Astrocyte (in vitro differentiated cells and primary cell): Measurements from ENCODE around the gene INSRR. TPM values are rescaled to one million over a fixed set of nuclear protein-coding genes. Genes with fewer than 3 reads are reported as not detected.

Experiments used
- DNase-seq: peaks from one replicate; pipeline ENCODE4 v3.0.0-alpha.2; 2010; ENCODE audit warnings: low read depth
- FAIRE-seq: peaks from 2 replicates; lab custom pipeline; 2011; peaks lifted over from hg19 to GRCh38; lab: Jason Lieb, UNC
- H2AFZ ChIP-seq: 2 replicates; pipeline ENCODE4 v1.6.0; 2012; ENCODE audit warnings: low read depth, low read length, inconsistent platforms
- H3K27ac ChIP-seq: 2 replicates; pipeline ENCODE4 v1.5.1; 2011; ENCODE audit warnings: low read depth, low read length, inconsistent platforms
- H3K27me3 ChIP-seq: 2 replicates; pipeline ENCODE4 v1.6.0; 2011; ENCODE audit warnings: low read length, inconsistent platforms; ENCODE audit not compliant: insufficient read depth
- H3K36me3 ChIP-seq: 2 replicates; pipeline ENCODE4 v1.5.1; 2011; ENCODE audit warnings: low read length, inconsistent platforms; ENCODE audit not compliant: insufficient read depth
- H3K4me1 ChIP-seq: 2 replicates; pipeline ENCODE4 v1.5.1; 2011; ENCODE audit warnings: low read length, inconsistent platforms; ENCODE audit not compliant: insufficient read depth
- H3K4me2 ChIP-seq: 2 replicates; pipeline ENCODE4 v1.6.0; 2012; ENCODE audit warnings: low read length, inconsistent platforms
- H3K4me3 ChIP-seq: 2 replicates; pipeline ENCODE4 v1.5.1; 2011; ENCODE audit warnings: low read depth, mild to moderate bottlenecking, low read length, inconsistent platforms; ENCODE audit not compliant: insufficient read depth
- H3K79me2 ChIP-seq: 2 replicates; pipeline ENCODE4 v1.6.0; 2012; ENCODE audit warnings: mild to moderate bottlenecking, low read length, inconsistent platforms; ENCODE audit not compliant: insufficient read depth
- H3K9ac ChIP-seq: 2 replicates; pipeline ENCODE4 v1.6.0; 2012; ENCODE audit warnings: mild to moderate bottlenecking, low read length, inconsistent platforms
- H3K9me3 ChIP-seq: 2 replicates; pipeline ENCODE4 v1.5.1; 2012; ENCODE audit warnings: low read depth, mild to moderate bottlenecking, low read length, inconsistent platforms; ENCODE audit not compliant: insufficient read depth
- H4K20me1 ChIP-seq: 2 replicates; pipeline ENCODE4 v1.6.0; 2012; ENCODE audit warnings: low read length, inconsistent platforms; ENCODE audit not compliant: insufficient read depth
- H3K27ac Mint-ChIP-seq: one replicate; pipeline ENCODE4 v1.8.0; 2021; ENCODE audit warnings: mild to moderate bottlenecking, mixed read lengths; ENCODE audit not compliant: unreplicated experiment
- H3K27me3 Mint-ChIP-seq: one replicate; pipeline ENCODE4 v1.8.0; 2021; ENCODE audit warnings: low read depth, mixed read lengths; ENCODE audit not compliant: unreplicated experiment
- H3K36me3 Mint-ChIP-seq: one replicate; pipeline ENCODE4 v1.8.0; 2021; ENCODE audit warnings: low read depth, mixed read lengths; ENCODE audit not compliant: unreplicated experiment
- H3K4me1 Mint-ChIP-seq: one replicate; pipeline ENCODE4 v1.8.0; 2021; ENCODE audit warnings: low read depth, mixed read lengths; ENCODE audit not compliant: unreplicated experiment
- H3K4me3 Mint-ChIP-seq: one replicate; pipeline ENCODE4 v1.8.0; 2021; ENCODE audit warnings: mild to moderate bottlenecking, moderate library complexity, mixed read lengths; ENCODE audit not compliant: unreplicated experiment
- H3K9me3 Mint-ChIP-seq: one replicate; pipeline ENCODE4 v1.8.0; 2021; ENCODE audit warnings: mild to moderate bottlenecking, mixed read lengths; ENCODE audit not compliant: unreplicated experiment
- EZH2 ChIP-seq: IDR thresholded peaks from 2 replicates; pipeline ENCODE4 v1.6.1; 2012; ENCODE audit warnings: mild to moderate bottlenecking, low read length, inconsistent platforms; ENCODE audit not compliant: insufficient read depth
- total RNA-seq: library from RNA; stranded (reverse); gene quantifications from 2 replicates; pipeline ENCODE4 v1.2.1, GENCODE V29; 2021
- TF ChIP-seq, protein P1 (sequence below): IDR thresholded peaks from 2 replicates; pipeline ENCODE4 v1.5.1; 2011; ENCODE audit warnings: low read depth, mild to moderate bottlenecking, inconsistent platforms, low read length, moderate library complexity; ENCODE audit not compliant: insufficient read depth

INSRR gene
- total RNA-seq, 1 donor from 2014 or later: 0.05 TPM

DNA sequence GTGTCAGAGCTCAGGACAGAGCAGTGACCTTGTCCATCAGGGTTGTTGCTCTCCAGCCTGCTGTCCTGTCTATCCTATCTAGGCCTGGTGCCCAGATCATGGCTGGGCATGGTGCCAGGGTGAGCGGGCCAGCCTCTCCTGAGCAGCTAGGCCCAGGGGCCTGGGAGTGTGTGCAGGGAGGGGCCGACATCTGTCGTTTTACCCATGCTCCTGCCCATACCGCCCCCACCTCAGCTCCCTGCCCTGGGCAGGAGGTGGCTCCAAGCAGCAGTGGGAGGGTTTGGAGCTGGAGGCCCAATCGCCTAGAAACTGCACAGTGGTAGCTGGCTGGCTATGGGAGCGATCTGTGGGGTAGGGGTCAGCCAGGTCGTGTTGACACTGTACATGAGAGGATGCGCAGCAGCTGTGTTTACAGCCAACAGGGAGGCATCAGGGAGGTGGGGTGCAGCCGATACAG is 6.5 kb downstream of the INSRR start:
- Histone ChIP-seq H3K79me2 (no peaks in the 10 kb centered on the region), H3K9ac (no peak overlapping the region), H3K27me3 (peaks cover 36% of the 10 kb centered on the region), H2AFZ (no peak overlapping the region), H3K4me1 (no peaks in the 10 kb centered on the region), H3K27ac (no peak overlapping the region), H3K4me2 (no peak overlapping the region), H3K36me3 (no peaks in the 10 kb centered on the region), H4K20me1 (no peaks in the 10 kb centered on the region), H3K9me3 (no peaks in the 10 kb centered on the region), H3K4me3 (no peak overlapping the region)
- DNase-seq: no peak
- FAIRE-seq: no peak
- Mint-ChIP-seq H3K4me1 (peaks cover 4% of the 10 kb centered on the region), H3K36me3 (peaks cover 2% of the 10 kb centered on the region), H3K27ac (no peak overlapping the region), H3K9me3 (peaks cover 5% of the 10 kb centered on the region), H3K4me3 (no peak overlapping the region), H3K27me3 (peaks cover 80% of the 10 kb centered on the region)
- no peak for TF ChIP-seq EZH2
- TF ChIP-seq, protein P1, sequence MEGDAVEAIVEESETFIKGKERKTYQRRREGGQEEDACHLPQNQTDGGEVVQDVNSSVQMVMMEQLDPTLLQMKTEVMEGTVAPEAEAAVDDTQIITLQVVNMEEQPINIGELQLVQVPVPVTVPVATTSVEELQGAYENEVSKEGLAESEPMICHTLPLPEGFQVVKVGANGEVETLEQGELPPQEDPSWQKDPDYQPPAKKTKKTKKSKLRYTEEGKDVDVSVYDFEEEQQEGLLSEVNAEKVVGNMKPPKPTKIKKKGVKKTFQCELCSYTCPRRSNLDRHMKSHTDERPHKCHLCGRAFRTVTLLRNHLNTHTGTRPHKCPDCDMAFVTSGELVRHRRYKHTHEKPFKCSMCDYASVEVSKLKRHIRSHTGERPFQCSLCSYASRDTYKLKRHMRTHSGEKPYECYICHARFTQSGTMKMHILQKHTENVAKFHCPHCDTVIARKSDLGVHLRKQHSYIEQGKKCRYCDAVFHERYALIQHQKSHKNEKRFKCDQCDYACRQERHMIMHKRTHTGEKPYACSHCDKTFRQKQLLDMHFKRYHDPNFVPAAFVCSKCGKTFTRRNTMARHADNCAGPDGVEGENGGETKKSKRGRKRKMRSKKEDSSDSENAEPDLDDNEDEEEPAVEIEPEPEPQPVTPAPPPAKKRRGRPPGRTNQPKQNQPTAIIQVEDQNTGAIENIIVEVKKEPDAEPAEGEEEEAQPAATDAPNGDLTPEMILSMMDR: no peak

GRCh38 chr1:156851779-156852417 is 7.0 kb downstream of the INSRR start:
- H3K4me1 Mint-ChIP-seq: peaks cover 4% of the 10 kb centered on the region
- H3K27ac ChIP-seq: no peak overlapping the region
- H3K4me3 ChIP-seq: no peak overlapping the region
- no peaks in the 10 kb centered on the region for H4K20me1 ChIP-seq
- H3K36me3 ChIP-seq: no peaks in the 10 kb centered on the region
- peaks cover 2% of the 10 kb centered on the region for H3K36me3 Mint-ChIP-seq
- no peak overlapping the region for H3K9ac ChIP-seq
- H3K9me3 Mint-ChIP-seq: peaks cover 5% of the 10 kb centered on the region
- no peak for FAIRE-seq
- no peaks in the 10 kb centered on the region for H3K9me3 ChIP-seq
- H3K27me3 ChIP-seq: peaks cover 37% of the 10 kb centered on the region
- H3K4me2 ChIP-seq: no peak overlapping the region
- H2AFZ ChIP-seq: no peak overlapping the region
- TF ChIP-seq EZH2: no peak
- TF ChIP-seq, protein P1: no peak
- no peaks in the 10 kb centered on the region for H3K79me2 ChIP-seq
- no peak for DNase-seq
- no peak overlapping the region for H3K4me3 Mint-ChIP-seq
- no peak overlapping the region for H3K27ac Mint-ChIP-seq
- H3K4me1 ChIP-seq: no peaks in the 10 kb centered on the region
- H3K27me3 Mint-ChIP-seq: peaks cover 80% of the 10 kb centered on the region

DNA sequence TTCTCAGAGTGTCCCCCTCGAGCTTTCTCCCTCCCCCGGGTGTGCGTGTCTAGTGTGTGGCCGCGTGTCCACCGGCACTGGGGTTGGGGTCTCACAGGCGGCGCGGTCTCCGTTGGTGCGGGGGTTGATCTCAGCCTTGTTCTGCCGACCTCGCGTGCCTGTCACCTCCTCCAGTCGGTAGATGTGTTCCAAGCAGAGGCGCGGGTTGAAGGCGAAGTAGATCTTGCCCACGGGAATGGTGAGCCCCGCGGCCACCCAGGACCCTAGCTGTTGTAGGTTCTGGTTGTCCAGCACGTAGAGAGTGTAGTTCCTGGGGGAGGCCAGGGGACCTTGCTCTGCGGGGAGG is 9.8 kb downstream of the INSRR start:
- Mint-ChIP-seq H3K36me3 (no peaks in the 10 kb centered on the region), H3K9me3 (peaks cover 9% of the 10 kb centered on the region), H3K27me3 (peaks cover 87% of the 10 kb centered on the region), H3K27ac (no peak overlapping the region), H3K4me3 (no peak overlapping the region), H3K4me1 (peaks cover 4% of the 10 kb centered on the region)
- no peaks in the 10 kb centered on the region for H3K79me2 ChIP-seq
- no peak overlapping the region for H3K9ac ChIP-seq
- H3K27me3 ChIP-seq: peaks cover 52% of the 10 kb centered on the region
- H3K4me1 ChIP-seq: no peaks in the 10 kb centered on the region
- no peak for DNase-seq
- H3K4me2 ChIP-seq: no peak overlapping the region
- no peaks in the 10 kb centered on the region for H3K9me3 ChIP-seq
- no peak overlapping the region for H3K27ac ChIP-seq
- FAIRE-seq: no peak
- no peaks in the 10 kb centered on the region for H4K20me1 ChIP-seq
- H3K4me3 ChIP-seq: no peak overlapping the region
- TF ChIP-seq, protein P1: no peak
- TF ChIP-seq EZH2: peak; percentile 49
- no peak overlapping the region for H2AFZ ChIP-seq
- H3K36me3 ChIP-seq: no peaks in the 10 kb centered on the region
